Measurements from ENCODE around the gene TTLL11. TPM values are rescaled to one million over a fixed set of nuclear protein-coding genes. Genes with fewer than 3 reads are reported as not detected.

Gene TTLL11
- total RNA-seq, 4 donors from 2014 or later: 9.1 to 47.4 (median 11.3) TPM

- DNase-seq: no peak
- WGBS, 2 donors (ENCODE audit: low coverage in 1 of 2): 70 to 100% methylated on average over 1 of the region's 1 CpG
- TF ChIP-seq POLR2A (IDR thresholded peaks at IDR 0.05): no peak
- TF ChIP-seq EP300 (IDR thresholded peaks at IDR 0.05; ENCODE audit: low read depth): no peak
- no peak for TF ChIP-seq POLR2AphosphoS5 (IDR thresholded peaks at IDR 0.05)
- no peak for TF ChIP-seq CTCF (IDR thresholded peaks at IDR 0.05)
- Histone ChIP-seq H3K36me3 (no peaks in the 10 kb centered on the region), H3K27ac (no peak overlapping the region), H3K9me3 (no peaks in the 10 kb centered on the region), H3K4me1 (no peaks in the 10 kb centered on the region), H3K27me3 (no peaks in the 10 kb centered on the region), H3K4me3 (no peak overlapping the region)
- intact Hi-C loops (cut with DNase I; ENCODE audit: low total_unique reads) (no loop called here), in situ Hi-C loops (cut with MboI; ENCODE audit: low pct_ligation_motif_present in 1 of 4, low pct_unique_long_range_greater_than_20kb in 1 of 4, low sequenced_read_pairs in 3 of 4) (no loop called here)
Observed at GRCh38 chr9:122028089-122028488, 65.0 kb downstream of the TTLL11 start.

GRCh38 chr9:122020398-122020797 is 72.7 kb downstream of the TTLL11 start:
- in situ Hi-C loops (cut with MboI; ENCODE audit: low pct_ligation_motif_present in 1 of 4, low pct_unique_long_range_greater_than_20kb in 1 of 4, low sequenced_read_pairs in 3 of 4): no loop called here
- no peak for DNase-seq
- no peaks in the 10 kb centered on the region for H3K27me3 ChIP-seq
- H3K4me3 ChIP-seq: no peak overlapping the region
- peaks cover 0 to 6% (median under 1%) of the 10 kb centered on the region in 4 donors for H3K4me1 ChIP-seq
- intact Hi-C loops (cut with DNase I; ENCODE audit: low total_unique reads): no loop called here
- H3K27ac ChIP-seq: no peak overlapping the region
- no peak for TF ChIP-seq POLR2A (IDR thresholded peaks at IDR 0.05)
- TF ChIP-seq CTCF (IDR thresholded peaks at IDR 0.05): no peak
- no peak for TF ChIP-seq EP300 (IDR thresholded peaks at IDR 0.05; ENCODE audit: low read depth)
- no peak for TF ChIP-seq POLR2AphosphoS5 (IDR thresholded peaks at IDR 0.05)
- no peaks in the 10 kb centered on the region for H3K36me3 ChIP-seq
- no peaks in the 10 kb centered on the region for H3K9me3 ChIP-seq
- 64 to 66% methylated on average over 2 of the region's 2 CpGs for WGBS, 2 donors (ENCODE audit: low coverage in 1 of 2)

GRCh38 chr9:122016744-122017143 is 76.4 kb downstream of the TTLL11 start:
- WGBS, 2 donors (ENCODE audit: low coverage in 1 of 2): 37 to 52% methylated on average over 6 of the region's 6 CpGs
- DNase-seq: no peak
- intact Hi-C loops (cut with DNase I; ENCODE audit: low total_unique reads): no loop called here

GRCh38 chr9:122016309-122016708 is 76.8 kb downstream of the TTLL11 start:
- Histone ChIP-seq H3K4me1 (peaks cover 0 to 8% (median 1%) of the 10 kb centered on the region in 4 donors), H3K9me3 (no peaks in the 10 kb centered on the region), H3K36me3 (no peaks in the 10 kb centered on the region), H3K27me3 (no peaks in the 10 kb centered on the region), H3K27ac (no peak overlapping the region), H3K4me3 (no peak overlapping the region)
- TF ChIP-seq EP300 (IDR thresholded peaks at IDR 0.05; ENCODE audit: low read depth): no peak
- no peak for TF ChIP-seq CTCF (IDR thresholded peaks at IDR 0.05)
- TF ChIP-seq POLR2A (IDR thresholded peaks at IDR 0.05): no peak
- no peak for TF ChIP-seq POLR2AphosphoS5 (IDR thresholded peaks at IDR 0.05)
- in situ Hi-C loops (cut with MboI; ENCODE audit: low pct_ligation_motif_present in 1 of 4, low pct_unique_long_range_greater_than_20kb in 1 of 4, low sequenced_read_pairs in 3 of 4) (no loop called here), intact Hi-C loops (cut with DNase I; ENCODE audit: low total_unique reads) (no loop called here)
- no peak for DNase-seq
- WGBS, 2 donors (ENCODE audit: low coverage in 1 of 2): 72 to 74% methylated on average over 6 to 7 of the region's 7 CpGs

More at GRCh38 chr9:122016744-122017143, 76.4 kb downstream of the TTLL11 start:
- Histone ChIP-seq H3K27ac (no peak overlapping the region), H3K9me3 (no peaks in the 10 kb centered on the region), H3K4me3 (no peak overlapping the region), H3K27me3 (no peaks in the 10 kb centered on the region), H3K36me3 (no peaks in the 10 kb centered on the region), H3K4me1 (peaks cover 0 to 8% (median 1%) of the 10 kb centered on the region in 4 donors)
- TF ChIP-seq POLR2AphosphoS5 (IDR thresholded peaks at IDR 0.05): no peak
- TF ChIP-seq EP300 (IDR thresholded peaks at IDR 0.05; ENCODE audit: low read depth): no peak
- TF ChIP-seq CTCF (IDR thresholded peaks at IDR 0.05): no peak
- no peak for TF ChIP-seq POLR2A (IDR thresholded peaks at IDR 0.05)
- in situ Hi-C loops (cut with MboI; ENCODE audit: low pct_ligation_motif_present in 1 of 4, low pct_unique_long_range_greater_than_20kb in 1 of 4, low sequenced_read_pairs in 3 of 4): no loop called here

All from transverse colon (tissue), 4 donors.